T-cell (primary cell): ENCODE data around the gene BEST2. TPM values are rescaled to one million over a fixed set of nuclear protein-coding genes. Genes with fewer than 3 reads are reported as not detected.
"Not testable (repeated sequence)": the region's sequence is repeated elsewhere in the genome, so short reads cannot be mapped to it uniquely, and the experiment has no call there.

ENCODE experiments used
- ATAC-seq, 4 experiments: fragments of 200-7000 bp in 3 of 4; fragments of 150-1000 bp in 1 of 4; cut with Tn5 transposase; replicated peaks in 1 of 4; 1 replicate in 3 of 4; 2 replicates in 1 of 4; pipeline ENCODE4 v1.10.0; 2021; ENCODE audit warnings: moderate library complexity in 3 of 4, mild to moderate bottlenecking in 2 of 4, moderate number of reproducible peaks in 1 of 4
- CTCF ChIA-PET, 2 donors: fragments of 300-600 bp; sonication (Branson Sonifier 250); formaldehyde crosslinking; loops; one replicate each; lab custom pipeline; 2022; ENCODE audit warnings: antibody characterized with exemption in 2 of 2; lab: Charles Lee
- POLR2A ChIA-PET, 2 donors: fragments of 300-600 bp; sonication (Branson Sonifier 250); formaldehyde crosslinking; loops; one replicate each; lab custom pipeline; 2022; ENCODE audit warnings: antibody characterized with exemption in 2 of 2; lab: Charles Lee
- DNase-seq, 35 experiments: peaks; one replicate each; pipeline versions ENCODE4 v3.0.0 to v3.0.0-alpha.2; 2013 to 2023
- H3K27ac ChIP-seq: one replicate; pipeline ENCODE4 v1.5.1; 2013; ENCODE audit warnings: low read length
- H3K27me3 ChIP-seq, 2 experiments: replicated peaks in 1 of 2; 1 replicate in 1 of 2; 2 replicates in 1 of 2; pipeline versions ENCODE4 v1.6.1 to v1.7.0; 2013; ENCODE audit warnings: low read length in 1 of 2, mixed read lengths in 1 of 2; ENCODE audit not compliant: control insufficient read depth in 2 of 2, insufficient read depth in 2 of 2; ENCODE audit errors: extremely low read depth in 1 of 2
- H3K36me3 ChIP-seq, 2 donors: 1 replicate in 1 of 2; 2 replicates in 1 of 2; pipeline versions ENCODE4 v1.6.1 to v1.7.0; 2013; ENCODE audit warnings: low read length in 1 of 2; ENCODE audit not compliant: control insufficient read depth in 2 of 2, insufficient read depth in 1 of 2; ENCODE audit errors: extremely low read depth in 1 of 2
- H3K4me1 ChIP-seq, 2 experiments: 1 replicate in 1 of 2; 2 replicates in 1 of 2; pipeline versions ENCODE4 v1.6.1 to v1.7.0; 2013; ENCODE audit warnings: low read length in 2 of 2, mixed read lengths in 1 of 2; ENCODE audit not compliant: insufficient read depth in 2 of 2, control insufficient read depth in 1 of 2; ENCODE audit errors: extremely low read depth in 1 of 2
- H3K4me3 ChIP-seq, 2 donors: 1 replicate in 1 of 2; 2 replicates in 1 of 2; pipeline versions ENCODE4 v1.5.1 to v1.7.0; 2013; ENCODE audit warnings: mild to moderate bottlenecking in 2 of 2, low read length in 1 of 2, moderate library complexity in 1 of 2; ENCODE audit not compliant: control insufficient read depth in 1 of 2; ENCODE audit errors: extremely low read depth in 1 of 2
- H3K9me3 ChIP-seq: 2 replicates; pipeline ENCODE4 v1.7.0; 2013
- H3K27ac Mint-ChIP-seq, 2 donors: one replicate each; pipeline ENCODE4 v1.8.0; 2020 to 2021; ENCODE audit warnings: mild to moderate bottlenecking in 2 of 2, mixed read lengths in 2 of 2
- H3K27me3 Mint-ChIP-seq, 2 donors: one replicate each; pipeline ENCODE4 v1.8.0; 2021 to 2022; ENCODE audit warnings: mixed read lengths in 2 of 2
- H3K36me3 Mint-ChIP-seq: one replicate; pipeline ENCODE4 v1.8.0; 2021; ENCODE audit warnings: mixed read lengths
- H3K4me1 Mint-ChIP-seq, 3 donors: one replicate each; pipeline ENCODE4 v1.8.0; 2020 to 2022; ENCODE audit warnings: mixed read lengths in 3 of 3, mild to moderate bottlenecking in 1 of 3
- H3K4me3 Mint-ChIP-seq, 3 donors: one replicate each; pipeline ENCODE4 v1.8.0; 2020 to 2022; ENCODE audit warnings: mild to moderate bottlenecking in 3 of 3, mixed read lengths in 3 of 3, moderate library complexity in 3 of 3
- H3K9me3 Mint-ChIP-seq, 3 donors: one replicate each; pipeline ENCODE4 v1.8.0; 2020 to 2022; ENCODE audit warnings: mixed read lengths in 3 of 3
- WGBS: methylation state at CpG from one replicate; pipeline ENCODE4 v1.1.5; 2013; ENCODE audit warnings: missing lambda C conversion rate; ENCODE audit not compliant: insufficient coverage; 5-methylcytosine and 5-hydroxymethylcytosine counted together
- total RNA-seq, 35 experiments: library from RNA in 6 of 35; stranded (reverse) in 6 of 35; fragments of 120-200 nt in 1 of 35; gene quantifications; one replicate each; pipeline versions ENCODE4 v1.2.1 to v1.2.4 and lab custom pipeline; 2013 to 2026

BEST2 gene
- total RNA-seq, 5 donors from 2014 or later (not counting 1 experiment from before 2014, with no cell fraction given) = 0.16 TPM; not detected in 4

DNA sequence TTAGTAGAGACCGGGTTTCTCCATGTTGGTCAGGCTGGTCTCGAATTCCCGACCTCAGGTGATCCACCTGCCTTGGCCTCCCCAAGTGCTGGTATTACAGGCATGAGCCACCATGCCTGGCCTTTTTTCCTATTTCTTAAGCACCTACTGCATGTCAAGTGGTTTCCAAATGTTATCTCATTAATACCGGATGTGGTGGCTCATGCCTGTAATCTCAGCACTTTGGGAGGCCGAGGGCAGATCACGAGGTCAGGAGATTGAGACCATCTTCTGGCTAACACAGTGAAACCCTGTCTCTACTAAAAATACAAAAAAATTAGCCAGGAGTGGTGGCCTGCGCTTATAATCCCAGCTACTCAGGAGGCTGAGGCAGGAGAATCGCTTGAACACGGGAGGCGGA lies 26.0 kb upstream of the BEST2 start:
- not testable (repeated sequence) for H3K4me3 Mint-ChIP-seq, H3K9me3 Mint-ChIP-seq, DNase-seq, H3K4me3 ChIP-seq, H3K27ac Mint-ChIP-seq, H3K27me3 ChIP-seq, H3K27me3 Mint-ChIP-seq, H3K36me3 Mint-ChIP-seq, H3K27ac ChIP-seq, ATAC-seq, H3K9me3 ChIP-seq
- CTCF ChIA-PET = interaction anchor here in 1 of 2 donors (0.7 kb wide), 1 partner anchor 74 kb away, joined by 6 read pairs; no protein-coding TSS in a partner anchor
- WGBS = 98% methylated on average over 5 of the region's 10 CpGs
- POLR2A ChIA-PET = interaction anchor here in 1 of 2 donors (0.6 kb wide), 1 partner anchor 69 kb away, joined by 5 read pairs; no protein-coding TSS in a partner anchor
- H3K4me1 Mint-ChIP-seq = peaks cover 33 to 47% (median 42%) of the 10 kb centered on the region in 3 donors
- peaks cover 10 to 32% of the 10 kb centered on the region in 2 experiments for H3K4me1 ChIP-seq
- peaks cover 0 to 27% of the 10 kb centered on the region in 2 donors for H3K36me3 ChIP-seq

GRCh38 chr19:12726988-12727316 lies 24.6 kb upstream of the BEST2 start:
- H3K9me3 Mint-ChIP-seq = no peaks in the 10 kb centered on the region
- CTCF ChIA-PET = interaction anchor here in 1 of 2 donors (0.5 to 0.6 kb wide), 2 partner anchors 18 to 138 kb away, joined by 4 to 5 read pairs; no protein-coding TSS in a partner anchor
- H3K27ac Mint-ChIP-seq = no peak overlapping the region

GRCh38 chr19:12727745-12728433 lies 23.7 kb upstream of the BEST2 start:
- Histone ChIP-seq H3K27me3 (no peaks in the 10 kb centered on the region), H3K27ac (no peak overlapping the region), H3K9me3 (no peaks in the 10 kb centered on the region), H3K4me1 (peaks cover 14 to 36% of the 10 kb centered on the region in 2 experiments), H3K36me3 (peaks cover 6 to 33% of the 10 kb centered on the region in 2 donors), H3K4me3 (no peak overlapping the region)
- ChIA-PET POLR2A (no interaction called here), CTCF (interaction anchor here in 1 of 2 donors (0.5 to 0.7 kb wide), 2 partner anchors 10 to 16 kb away, joined by 3 to 4 read pairs; no protein-coding TSS in a partner anchor)
- ATAC-seq (no peak), DNase-seq (no peak)
- H3K36me3 Mint-ChIP-seq = peaks cover 14% of the 10 kb centered on the region
- no peaks in the 10 kb centered on the region for H3K9me3 Mint-ChIP-seq
- no peaks in the 10 kb centered on the region for H3K27me3 Mint-ChIP-seq
- no peak overlapping the region for H3K4me3 Mint-ChIP-seq
- peaks cover 35 to 46% (median 41%) of the 10 kb centered on the region in 3 donors for H3K4me1 Mint-ChIP-seq
- no peak overlapping the region for H3K27ac Mint-ChIP-seq
- 98% methylated on average over 8 of the region's 9 CpGs for WGBS

More at GRCh38 chr19:12726988-12727316, 24.6 kb upstream of the BEST2 start:
- Mint-ChIP-seq H3K36me3 (peaks cover 10% of the 10 kb centered on the region), H3K27me3 (no peaks in the 10 kb centered on the region), H3K4me3 (no peak overlapping the region), H3K4me1 (peaks cover 29 to 42% (median 35%) of the 10 kb centered on the region in 3 donors)
- no CpG with 5 or more reads among the region's 2 CpGs for WGBS
- H3K9me3 ChIP-seq = no peaks in the 10 kb centered on the region
- H3K36me3 ChIP-seq = peaks cover 6 to 33% of the 10 kb centered on the region in 2 donors
- H3K4me3 ChIP-seq = no peak overlapping the region
- ATAC-seq (no peak), DNase-seq (no peak)
- POLR2A ChIA-PET = no interaction called here
- no peaks in the 10 kb centered on the region for H3K27me3 ChIP-seq
- H3K4me1 ChIP-seq = peaks cover 10 to 30% of the 10 kb centered on the region in 2 experiments
- H3K27ac ChIP-seq = no peak overlapping the region

- DNase-seq (no peak), ATAC-seq (no peak)
- Histone ChIP-seq H3K27ac (no peak overlapping the region), H3K27me3 (no peaks in the 10 kb centered on the region), H3K4me1 (peaks cover 14 to 35% of the 10 kb centered on the region in 2 experiments), H3K36me3 (peaks cover 6 to 33% of the 10 kb centered on the region in 2 donors), H3K9me3 (no peaks in the 10 kb centered on the region), H3K4me3 (no peak overlapping the region)
- Mint-ChIP-seq H3K9me3 (no peaks in the 10 kb centered on the region), H3K27me3 (no peaks in the 10 kb centered on the region), H3K27ac (peak overlapping the region in 1 of 2 donors; percentile 28), H3K36me3 (peaks cover 14% of the 10 kb centered on the region), H3K4me3 (peak overlapping the region in 1 of 3 donors; percentile 5), H3K4me1 (peaks cover 29 to 39% (median 33%) of the 10 kb centered on the region in 3 donors)
- 100% methylated on average over 1 of the region's 3 CpGs for WGBS
- ChIA-PET POLR2A (interaction anchor here in 1 of 2 donors (0.6 kb wide), 2 partner anchors 39 to 1292 kb away, joined by 3 read pairs; no protein-coding TSS in a partner anchor), CTCF (no interaction called here)
These were observed 21.5 kb upstream of the BEST2 start for GRCh38 chr19:12730064-12730463.

- peaks cover 30 to 41% (median 33%) of the 10 kb centered on the region in 3 donors for H3K4me1 Mint-ChIP-seq
- H3K27ac Mint-ChIP-seq = no peak overlapping the region
- Histone ChIP-seq H3K27ac (no peak overlapping the region), H3K36me3 (peaks cover 6 to 33% of the 10 kb centered on the region in 2 donors), H3K27me3 (no peaks in the 10 kb centered on the region), H3K9me3 (no peaks in the 10 kb centered on the region), H3K4me3 (no peak overlapping the region), H3K4me1 (peaks cover 14 to 42% of the 10 kb centered on the region in 2 experiments)
- 92% methylated on average over 24 of the region's 24 CpGs for WGBS
- CTCF ChIA-PET = interaction anchor here in 1 of 2 donors (0.7 kb wide), 1 partner anchor 53 kb away, joined by 8 read pairs; no protein-coding TSS in a partner anchor
- DNase-seq (no peak), ATAC-seq (no peak)
- no peaks in the 10 kb centered on the region for H3K27me3 Mint-ChIP-seq
- no peak overlapping the region for H3K4me3 Mint-ChIP-seq
- H3K36me3 Mint-ChIP-seq = peaks cover 14% of the 10 kb centered on the region
- H3K9me3 Mint-ChIP-seq = no peaks in the 10 kb centered on the region
- POLR2A ChIA-PET = no interaction called here
These were observed 20.3 kb upstream of the BEST2 start for GRCh38 chr19:12731337-12731736.

- H3K4me3 ChIP-seq = peak overlapping the region; percentile 78 to 94
- peaks cover 22 to 62% of the 10 kb centered on the region in 2 experiments for H3K4me1 ChIP-seq
- no peaks in the 10 kb centered on the region for H3K9me3 Mint-ChIP-seq
- no peaks in the 10 kb centered on the region for H3K9me3 ChIP-seq
- H3K36me3 ChIP-seq = peaks cover 6 to 25% of the 10 kb centered on the region in 2 donors
- WGBS = 0% methylated on average over 9 of the region's 15 CpGs
- peak overlapping the region; percentile 91 to 94 (median 93) for H3K4me3 Mint-ChIP-seq
- ChIA-PET POLR2A (interaction anchor here in 1 of 2 donors (0.5 to 0.6 kb wide), 2 partner anchors 12 to 73 kb away, joined by 3 read pairs; partner anchors contain the start of gene RNASEH2A), CTCF (interaction anchor here (0.5 to 1.6 kb wide), 14 partner anchors 11 to 442 kb away, joined by 3 to 9 read pairs (median 4); partner anchors contain the start of gene DHPS (in 1 of the 2))
- peaks cover 47 to 58% (median 49%) of the 10 kb centered on the region in 3 donors for H3K4me1 Mint-ChIP-seq
- peaks cover 15% of the 10 kb centered on the region for H3K36me3 Mint-ChIP-seq
- H3K27ac ChIP-seq = peak overlapping the region; percentile 62
- ATAC-seq = no peak
- H3K27ac Mint-ChIP-seq = peak overlapping the region; percentile 87 to 97
- DNase-seq = peak in 30 of 35 experiments; percentile 5 to 64 (median 40)
- H3K27me3 ChIP-seq = no peaks in the 10 kb centered on the region
- no peaks in the 10 kb centered on the region for H3K27me3 Mint-ChIP-seq
These were observed 18.0 kb upstream of the BEST2 start for GRCh38 chr19:12733369-12734214.
